Uterus (tissue), 4 donors: ENCODE measurements around the gene ADAMTSL4. TPM values are rescaled to one million over a fixed set of nuclear protein-coding genes. Genes with fewer than 3 reads are reported as not detected.

ENCODE experiments used
- DNase-seq, 2 donors: peaks; one replicate each; pipeline ENCODE4 v3.0.0-alpha.2; 2019 to 2020
- H3K27ac ChIP-seq, 2 donors: fragments of 200-600 bp; sonication (generic); 1 replicate in 1 of 2; 2 replicates in 1 of 2; pipeline ENCODE4 v1.5.1; 2016 to 2018
- H3K27me3 ChIP-seq, 2 donors: fragments of 200-600 bp; sonication (generic); one replicate each; pipeline ENCODE4 v1.5.1; 2018 to 2019; ENCODE audit warnings: control low read depth in 1 of 2
- H3K36me3 ChIP-seq, 2 donors: fragments of 200-600 bp; sonication (generic); one replicate each; pipeline ENCODE4 v1.5.1; 2019; ENCODE audit warnings: control low read depth in 1 of 2
- H3K4me1 ChIP-seq, 2 donors: fragments of 200-600 bp; sonication (generic); one replicate each; pipeline ENCODE4 v1.5.1; 2018 to 2019; ENCODE audit warnings: control low read depth in 1 of 2
- H3K4me3 ChIP-seq, 2 donors: fragments of 200-600 bp; sonication (generic); 1 replicate in 1 of 2; 2 replicates in 1 of 2; pipeline ENCODE4 v1.5.1; 2018 to 2019; ENCODE audit warnings: mild to moderate bottlenecking in 1 of 2
- H3K9me3 ChIP-seq, 2 donors: fragments of 200-600 bp; sonication (generic); one replicate each; pipeline ENCODE4 v1.5.1; 2019; ENCODE audit warnings: control low read depth in 1 of 2
- POLR2A ChIP-seq, 2 donors: fragments of 450-650 bp; IDR thresholded peaks; one replicate each; pipeline ENCODE4 v1.6.1; 2016; ENCODE audit warnings: antibody characterized with exemption in 2 of 2, mild to moderate bottlenecking in 1 of 2, moderate library complexity in 1 of 2
- intact Hi-C: fragments of 100-400 bp; cut with DNase I; formaldehyde crosslinking; loops from one replicate; pipeline ENCODE4 v1.15.1; 2023; ENCODE audit warnings: low total_unique reads
- total RNA-seq, 4 donors: library from RNA; depleted of rRNA in 3 of 4; stranded (reverse); fragments of >200 nt in 3 of 4; gene quantifications; one replicate each; pipeline versions ENCODE4 v1.1.0 to v1.2.4, GENCODE V29; 2014 to 2023
- TF ChIP-seq, protein P1 (sequence below), 4 experiments: fragments of 200-600 bp in 2 of 4; fragments of 450-650 bp in 2 of 4; sonication (generic) in 2 of 4; IDR thresholded peaks; one replicate each; pipeline ENCODE4 v1.5.1; 2016 to 2019; ENCODE audit warnings: antibody characterized with exemption in 4 of 4, mild to moderate bottlenecking in 2 of 4, moderate library complexity in 1 of 4
- donor health status: DM: yes; HTN: yes; CAD: no.

The ADAMTSL4 gene
- total RNA-seq, 4 donors from 2014 or later = 15.9 to 133 (median 35.4) TPM

DNA sequence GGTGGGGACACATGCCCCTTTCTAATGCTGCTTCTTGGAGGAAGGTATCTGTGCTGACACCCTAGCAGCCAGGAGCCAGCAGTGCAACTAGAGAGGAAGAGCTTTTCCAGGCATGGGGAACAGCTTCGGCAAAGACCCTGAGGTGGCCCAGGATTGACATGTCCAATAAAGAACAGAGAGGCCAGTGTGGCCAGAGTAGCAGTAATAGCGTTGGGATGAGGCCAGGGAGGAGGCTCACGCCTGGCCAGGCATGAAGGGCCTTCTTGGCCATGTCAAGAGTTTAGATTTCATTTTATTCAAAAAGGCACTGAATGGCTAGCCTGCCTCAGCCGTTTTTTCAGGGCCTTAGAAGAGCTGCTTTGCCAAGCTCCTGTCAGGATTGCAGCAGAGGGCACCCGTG lies 16.3 kb upstream of the ADAMTSL4 start:
- Histone ChIP-seq H3K4me3 (no peak overlapping the region), H3K36me3 (no peaks in the 10 kb centered on the region), H3K9me3 (no peaks in the 10 kb centered on the region), H3K4me1 (peaks cover 3 to 5% of the 10 kb centered on the region in 2 donors), H3K27ac (peak overlapping the region; percentile 75 to 76), H3K27me3 (no peaks in the 10 kb centered on the region)
- DNase-seq = no peak
- TF ChIP-seq, protein P1, sequence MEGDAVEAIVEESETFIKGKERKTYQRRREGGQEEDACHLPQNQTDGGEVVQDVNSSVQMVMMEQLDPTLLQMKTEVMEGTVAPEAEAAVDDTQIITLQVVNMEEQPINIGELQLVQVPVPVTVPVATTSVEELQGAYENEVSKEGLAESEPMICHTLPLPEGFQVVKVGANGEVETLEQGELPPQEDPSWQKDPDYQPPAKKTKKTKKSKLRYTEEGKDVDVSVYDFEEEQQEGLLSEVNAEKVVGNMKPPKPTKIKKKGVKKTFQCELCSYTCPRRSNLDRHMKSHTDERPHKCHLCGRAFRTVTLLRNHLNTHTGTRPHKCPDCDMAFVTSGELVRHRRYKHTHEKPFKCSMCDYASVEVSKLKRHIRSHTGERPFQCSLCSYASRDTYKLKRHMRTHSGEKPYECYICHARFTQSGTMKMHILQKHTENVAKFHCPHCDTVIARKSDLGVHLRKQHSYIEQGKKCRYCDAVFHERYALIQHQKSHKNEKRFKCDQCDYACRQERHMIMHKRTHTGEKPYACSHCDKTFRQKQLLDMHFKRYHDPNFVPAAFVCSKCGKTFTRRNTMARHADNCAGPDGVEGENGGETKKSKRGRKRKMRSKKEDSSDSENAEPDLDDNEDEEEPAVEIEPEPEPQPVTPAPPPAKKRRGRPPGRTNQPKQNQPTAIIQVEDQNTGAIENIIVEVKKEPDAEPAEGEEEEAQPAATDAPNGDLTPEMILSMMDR (IDR thresholded peaks at IDR 0.05) = no peak
- no peak for TF ChIP-seq POLR2A (IDR thresholded peaks at IDR 0.05)
- intact Hi-C loops = loop anchor here (10.0 kb wide), 1 partner anchor 68 kb away; no protein-coding TSS in a partner anchor

DNA sequence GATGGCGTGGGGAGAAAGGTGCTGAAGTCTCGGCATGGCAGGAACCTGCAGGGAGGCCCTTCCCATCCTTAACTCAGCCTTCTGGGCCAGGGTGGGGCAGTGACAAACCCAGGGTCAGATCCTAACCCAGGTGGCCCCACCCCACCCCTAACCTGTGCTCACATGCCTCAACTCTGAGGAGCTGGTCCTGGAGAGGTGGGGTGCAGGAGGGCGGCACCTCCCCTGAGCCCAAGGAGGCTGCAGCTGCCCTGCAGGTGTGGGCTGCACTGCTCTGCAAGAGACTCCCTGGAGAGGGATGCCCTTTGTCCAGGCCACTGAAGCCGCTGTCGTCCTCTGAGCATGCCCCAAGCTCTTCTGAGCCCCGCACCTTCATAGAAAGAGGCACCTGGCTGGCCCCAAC lies 15.2 kb upstream of the ADAMTSL4 start:
- DNase-seq = no peak
- no peak overlapping the region for H3K27ac ChIP-seq
- H3K9me3 ChIP-seq = no peaks in the 10 kb centered on the region
- TF ChIP-seq, protein P1 (IDR thresholded peaks at IDR 0.05) = no peak
- no peak for TF ChIP-seq POLR2A (IDR thresholded peaks at IDR 0.05)
- no peak overlapping the region for H3K4me3 ChIP-seq
- peaks cover 3 to 5% of the 10 kb centered on the region in 2 donors for H3K4me1 ChIP-seq
- intact Hi-C loops = loop anchor here (10.0 kb wide), 1 partner anchor 69 kb away; no protein-coding TSS in a partner anchor
- H3K36me3 ChIP-seq = no peaks in the 10 kb centered on the region
- H3K27me3 ChIP-seq = no peaks in the 10 kb centered on the region

DNA sequence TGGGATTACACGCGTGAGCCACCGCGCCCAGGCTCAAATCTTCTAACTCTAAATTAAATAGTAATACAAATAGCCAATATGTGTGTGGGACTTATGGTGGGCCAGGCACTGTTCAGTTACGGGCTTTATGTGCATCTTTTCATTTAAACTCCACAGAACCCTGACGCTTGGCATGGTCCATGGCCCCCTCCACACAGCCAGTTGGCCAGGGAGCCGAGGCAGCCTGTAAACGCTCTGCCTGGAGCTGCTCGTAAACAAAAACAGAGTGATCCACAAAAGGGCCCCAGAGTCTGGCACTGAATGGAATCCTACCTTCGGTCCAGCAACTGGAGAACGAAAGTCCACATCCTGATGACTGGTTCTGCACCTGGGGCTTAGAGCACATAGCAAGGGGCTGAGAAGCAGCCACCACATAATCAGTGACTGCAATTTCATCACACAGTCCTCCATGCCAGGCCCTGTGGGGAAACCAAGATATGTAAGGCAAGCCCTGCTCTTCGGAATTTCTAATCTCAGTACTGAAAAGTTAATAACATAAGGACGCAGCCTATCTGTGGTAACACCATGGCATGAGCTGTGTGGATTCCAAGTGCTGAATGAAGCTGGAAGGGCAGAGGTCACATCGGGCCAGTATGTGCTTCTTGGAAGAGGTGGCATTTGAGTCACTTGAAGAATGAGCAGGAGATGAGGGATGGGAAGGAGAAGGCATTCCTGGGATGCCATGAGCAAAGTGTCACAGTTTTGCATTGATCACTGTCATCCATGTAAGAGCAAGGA lies 13.5 kb upstream of the ADAMTSL4 start:
- TF ChIP-seq, protein P1 (IDR thresholded peaks at IDR 0.05) = no peak
- no peak for TF ChIP-seq POLR2A (IDR thresholded peaks at IDR 0.05)
- intact Hi-C loops = loop anchor here (10.0 kb wide), 1 partner anchor 71 kb away; no protein-coding TSS in a partner anchor
- no peak for DNase-seq
- Histone ChIP-seq H3K36me3 (no peaks in the 10 kb centered on the region), H3K4me1 (peaks cover 3 to 5% of the 10 kb centered on the region in 2 donors), H3K27me3 (no peaks in the 10 kb centered on the region), H3K9me3 (no peaks in the 10 kb centered on the region), H3K27ac (no peak overlapping the region), H3K4me3 (no peak overlapping the region)

DNA sequence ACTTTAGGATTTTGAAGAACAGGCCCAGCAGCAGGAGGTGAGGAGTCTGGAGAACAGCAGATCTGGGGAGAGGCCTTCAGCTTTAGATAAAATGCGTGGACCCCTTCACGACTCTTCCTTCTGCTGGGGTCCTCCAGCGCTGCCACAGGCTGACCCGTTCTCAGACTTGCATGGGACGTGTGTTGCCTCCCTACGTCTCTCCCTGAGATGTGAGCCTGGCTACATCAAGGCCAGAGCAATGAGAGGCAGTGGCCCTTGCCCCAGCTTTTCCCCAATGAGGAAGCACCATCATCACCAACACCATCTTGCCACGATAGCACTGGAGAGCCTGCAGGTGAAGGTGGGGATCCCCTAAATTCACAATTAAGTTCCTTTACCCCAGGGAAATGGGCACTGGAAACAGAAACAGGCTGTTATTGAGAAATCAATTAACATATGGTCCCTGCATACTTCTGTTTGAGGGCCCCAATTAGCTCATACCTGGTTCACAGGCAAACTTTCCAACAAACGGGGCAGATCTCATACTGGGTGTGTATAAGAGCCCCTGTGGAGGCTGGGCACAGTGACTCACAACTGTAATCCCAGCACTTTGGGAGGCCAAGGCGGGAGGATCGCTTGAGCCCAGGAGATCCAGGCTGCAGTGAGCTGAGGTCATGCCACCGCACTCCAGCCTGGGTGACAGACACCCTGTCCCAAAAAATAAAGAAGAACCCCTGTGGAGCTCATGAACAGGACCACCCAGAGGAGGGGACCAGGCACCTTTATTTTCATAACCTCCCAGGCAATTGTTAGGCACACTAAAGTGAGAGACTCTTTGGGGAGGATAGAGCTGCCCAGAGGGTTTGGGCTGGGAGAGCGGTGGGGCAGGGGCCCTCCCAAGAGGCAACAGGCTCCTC lies 12.1 kb upstream of the ADAMTSL4 start:
- Histone ChIP-seq H3K36me3 (no peaks in the 10 kb centered on the region), H3K4me3 (no peak overlapping the region), H3K4me1 (peaks cover 3 to 5% of the 10 kb centered on the region in 2 donors), H3K27me3 (no peaks in the 10 kb centered on the region), H3K9me3 (no peaks in the 10 kb centered on the region), H3K27ac (peak overlapping the region in 1 of 2 donors; percentile 38)
- TF ChIP-seq, protein P1 (IDR thresholded peaks at IDR 0.05) = no peak
- TF ChIP-seq POLR2A (IDR thresholded peaks at IDR 0.05) = no peak
- no peak for DNase-seq
- intact Hi-C loops = loop anchor here (10.0 kb wide), 1 partner anchor 72 kb away; no protein-coding TSS in a partner anchor
